C4-2B (cell line): Measurements from ENCODE around the gene OR6X1.

Experiments used
- CTCF ChIP-seq: fragments of 450-650 bp; conservative IDR thresholded peaks from 2 replicates; pipeline ENCODE4 v1.5.1; 2017; ENCODE audit warnings: mild to moderate bottlenecking
- ZFX ChIP-seq: fragments of 450-650 bp; IDR thresholded peaks from 2 replicates; pipeline ENCODE4 v1.6.1; 2017

- TF ChIP-seq CTCF (no peak), ZFX (no peak)
These were observed 17.5 kb downstream of the OR6X1 start for GRCh38 chr11:123736769-123737168.
